Tibial nerve (tissue), 4 donors: ENCODE results near the gene SERPINE1. TPM values are rescaled to one million over a fixed set of nuclear protein-coding genes. Genes with fewer than 3 reads are reported as not detected.
"Not testable (repeated sequence)": the region's sequence is repeated elsewhere in the genome, so short reads cannot be mapped to it uniquely, and the experiment has no call there.

Experiments used
- DNase-seq, 2 donors: peaks; one replicate each; pipeline ENCODE4 v3.0.0-alpha.2; 2019; ENCODE audit warnings: low spot score in 2 of 2
- H3K27ac ChIP-seq, 4 donors: fragments of 200-600 bp; sonication (generic) in 3 of 4; one replicate each; pipeline ENCODE4 v1.5.1; 2017 to 2019; ENCODE audit warnings: mild to moderate bottlenecking in 1 of 4
- H3K27me3 ChIP-seq, 2 donors: fragments of 200-600 bp; sonication (generic) in 1 of 2; one replicate each; pipeline versions ENCODE4 v1.5.1 to v1.6.0; 2017 to 2019
- H3K36me3 ChIP-seq, 3 donors: fragments of 200-600 bp; sonication (generic); one replicate each; pipeline ENCODE4 v1.5.1; 2018 to 2019
- H3K4me1 ChIP-seq, 4 donors: fragments of 200-600 bp; sonication (generic) in 3 of 4; one replicate each; pipeline ENCODE4 v1.5.1; 2017 to 2019
- H3K4me3 ChIP-seq, 4 donors: fragments of 200-600 bp; sonication (generic) in 3 of 4; one replicate each; pipeline ENCODE4 v1.5.1; 2017 to 2019; ENCODE audit warnings: mild to moderate bottlenecking in 1 of 4, moderate library complexity in 1 of 4
- H3K9me3 ChIP-seq, 4 donors: fragments of 200-600 bp; sonication (generic) in 3 of 4; one replicate each; pipeline ENCODE4 v1.5.1; 2017 to 2019
- EP300 ChIP-seq, 2 donors: sonication (generic); formaldehyde crosslinking; IDR thresholded peaks; one replicate each; pipeline ENCODE4 v1.6.1; 2017; ENCODE audit warnings: antibody characterized with exemption in 2 of 2, mild to moderate bottlenecking in 1 of 2
- POLR2A ChIP-seq, 2 donors: fragments of 450-650 bp; IDR thresholded peaks; one replicate each; pipeline ENCODE4 v1.6.1; 2017; ENCODE audit warnings: antibody characterized with exemption in 2 of 2, mild to moderate bottlenecking in 2 of 2, moderate library complexity in 2 of 2
- WGBS, 2 donors: methylation state at CpG; one replicate each; pipeline ENCODE4 v1.1.5; 2018; 5-methylcytosine and 5-hydroxymethylcytosine counted together
- total RNA-seq, 4 donors: library from RNA; depleted of rRNA; stranded (reverse); fragments of >200 nt; gene quantifications; one replicate each; pipeline ENCODE4 v1.1.0, GENCODE V29; 2016
- TF ChIP-seq, protein P1 (sequence below), 5 experiments: fragments of 200-600 bp in 3 of 5; fragments of 450-650 bp in 2 of 5; sonication (generic) in 3 of 5; IDR thresholded peaks; one replicate each; pipeline ENCODE4 v1.5.1; 2016 to 2019; ENCODE audit warnings: antibody characterized with exemption in 5 of 5, mild to moderate bottlenecking in 3 of 5, moderate library complexity in 2 of 5

Gene SERPINE1
- total RNA-seq, 4 donors from 2014 or later: 3.3 to 13.9 (median 8.1) TPM

DNA sequence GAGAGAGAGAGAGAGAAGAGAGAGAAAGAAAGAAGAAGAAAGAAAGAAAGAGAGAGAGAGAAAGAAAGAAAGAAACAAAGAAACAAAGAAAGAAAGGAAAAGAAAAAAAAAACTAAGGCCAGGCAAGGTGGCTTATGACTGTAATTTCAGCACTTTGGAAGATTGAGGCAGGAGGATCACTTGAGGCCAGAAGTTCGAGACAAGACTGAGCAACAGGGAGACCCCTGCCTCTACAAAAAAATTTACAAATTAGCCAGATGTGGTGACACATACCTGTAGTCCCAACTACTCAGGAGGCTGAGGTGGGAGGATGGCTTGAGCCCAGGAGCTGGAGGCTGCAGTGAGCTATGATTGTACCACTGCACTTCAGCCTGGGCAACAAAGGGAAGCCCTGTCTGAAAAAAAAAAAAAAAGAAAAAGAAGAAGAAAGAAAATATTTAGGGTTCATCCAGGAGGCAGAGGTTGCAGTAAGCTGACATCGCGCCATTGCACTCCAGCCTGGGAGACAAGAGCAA lies 2.8 kb downstream of the SERPINE1 start:
- TF ChIP-seq EP300 (IDR thresholded peaks at IDR 0.05) (no peak), POLR2A (IDR thresholded peaks at IDR 0.05) (no peak)
- TF ChIP-seq, protein P1, sequence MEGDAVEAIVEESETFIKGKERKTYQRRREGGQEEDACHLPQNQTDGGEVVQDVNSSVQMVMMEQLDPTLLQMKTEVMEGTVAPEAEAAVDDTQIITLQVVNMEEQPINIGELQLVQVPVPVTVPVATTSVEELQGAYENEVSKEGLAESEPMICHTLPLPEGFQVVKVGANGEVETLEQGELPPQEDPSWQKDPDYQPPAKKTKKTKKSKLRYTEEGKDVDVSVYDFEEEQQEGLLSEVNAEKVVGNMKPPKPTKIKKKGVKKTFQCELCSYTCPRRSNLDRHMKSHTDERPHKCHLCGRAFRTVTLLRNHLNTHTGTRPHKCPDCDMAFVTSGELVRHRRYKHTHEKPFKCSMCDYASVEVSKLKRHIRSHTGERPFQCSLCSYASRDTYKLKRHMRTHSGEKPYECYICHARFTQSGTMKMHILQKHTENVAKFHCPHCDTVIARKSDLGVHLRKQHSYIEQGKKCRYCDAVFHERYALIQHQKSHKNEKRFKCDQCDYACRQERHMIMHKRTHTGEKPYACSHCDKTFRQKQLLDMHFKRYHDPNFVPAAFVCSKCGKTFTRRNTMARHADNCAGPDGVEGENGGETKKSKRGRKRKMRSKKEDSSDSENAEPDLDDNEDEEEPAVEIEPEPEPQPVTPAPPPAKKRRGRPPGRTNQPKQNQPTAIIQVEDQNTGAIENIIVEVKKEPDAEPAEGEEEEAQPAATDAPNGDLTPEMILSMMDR (IDR thresholded peaks at IDR 0.05): no peak
- H3K36me3 ChIP-seq: no peaks in the 10 kb centered on the region
- no peak overlapping the region for H3K27ac ChIP-seq
- peaks cover 0 to 33% (median 15%) of the 10 kb centered on the region in 4 donors for H3K4me1 ChIP-seq
- H3K4me3 ChIP-seq: no peak overlapping the region
- no peaks in the 10 kb centered on the region for H3K27me3 ChIP-seq
- no peak for DNase-seq
- H3K9me3 ChIP-seq: no peaks in the 10 kb centered on the region
- 77 to 82% methylated on average over 3 of the region's 3 CpGs for WGBS, 2 donors

DNA sequence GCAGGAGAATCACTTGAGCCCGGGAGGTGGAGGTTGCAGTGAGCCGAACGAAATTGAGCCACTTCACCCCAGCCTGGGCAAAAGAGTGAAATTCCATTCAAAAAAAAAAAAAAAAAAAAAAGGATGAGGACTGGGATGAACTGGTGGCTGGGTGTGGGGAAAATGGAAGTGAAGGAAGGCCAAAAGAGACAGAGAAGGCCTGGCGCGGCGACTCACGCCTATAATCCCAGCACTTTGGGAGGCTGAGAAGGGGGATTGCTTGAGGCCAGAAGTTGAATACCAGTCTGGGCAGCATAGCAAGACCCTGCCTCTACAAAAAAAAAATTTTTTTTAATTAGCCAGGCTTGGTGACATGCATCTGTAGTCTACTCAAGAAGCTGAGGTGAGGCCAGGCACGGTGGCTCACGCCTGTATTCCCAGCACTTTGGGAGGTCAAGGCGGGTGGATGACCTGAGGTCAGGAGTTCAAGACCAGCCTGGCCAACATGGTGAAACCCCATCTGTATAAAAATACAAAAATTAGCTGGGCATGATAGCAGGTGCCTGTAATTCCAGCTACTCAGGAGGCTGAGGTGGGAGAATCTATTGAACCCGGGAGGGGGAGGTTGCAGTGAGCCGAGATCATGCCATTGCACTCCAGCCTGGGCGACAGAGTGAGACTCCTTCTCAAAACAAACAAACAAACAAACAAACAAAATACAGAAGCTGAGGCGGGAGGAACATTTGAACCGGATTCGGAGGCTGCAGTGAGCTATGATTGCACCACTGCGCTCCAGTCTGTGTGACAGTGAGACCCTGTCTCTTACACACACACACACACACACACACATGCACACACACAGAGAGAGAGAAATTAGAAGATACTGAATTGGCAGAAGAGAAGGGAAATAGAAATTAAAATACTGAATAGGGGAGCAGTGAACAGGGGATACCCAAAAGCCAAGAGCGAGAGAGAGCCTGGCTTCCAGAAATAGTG lies 6.0 kb downstream of the SERPINE1 start:
- WGBS, 2 donors: 86 to 92% methylated on average over 18 of the region's 18 CpGs
- H3K27ac ChIP-seq: not testable (repeated sequence)

DNA sequence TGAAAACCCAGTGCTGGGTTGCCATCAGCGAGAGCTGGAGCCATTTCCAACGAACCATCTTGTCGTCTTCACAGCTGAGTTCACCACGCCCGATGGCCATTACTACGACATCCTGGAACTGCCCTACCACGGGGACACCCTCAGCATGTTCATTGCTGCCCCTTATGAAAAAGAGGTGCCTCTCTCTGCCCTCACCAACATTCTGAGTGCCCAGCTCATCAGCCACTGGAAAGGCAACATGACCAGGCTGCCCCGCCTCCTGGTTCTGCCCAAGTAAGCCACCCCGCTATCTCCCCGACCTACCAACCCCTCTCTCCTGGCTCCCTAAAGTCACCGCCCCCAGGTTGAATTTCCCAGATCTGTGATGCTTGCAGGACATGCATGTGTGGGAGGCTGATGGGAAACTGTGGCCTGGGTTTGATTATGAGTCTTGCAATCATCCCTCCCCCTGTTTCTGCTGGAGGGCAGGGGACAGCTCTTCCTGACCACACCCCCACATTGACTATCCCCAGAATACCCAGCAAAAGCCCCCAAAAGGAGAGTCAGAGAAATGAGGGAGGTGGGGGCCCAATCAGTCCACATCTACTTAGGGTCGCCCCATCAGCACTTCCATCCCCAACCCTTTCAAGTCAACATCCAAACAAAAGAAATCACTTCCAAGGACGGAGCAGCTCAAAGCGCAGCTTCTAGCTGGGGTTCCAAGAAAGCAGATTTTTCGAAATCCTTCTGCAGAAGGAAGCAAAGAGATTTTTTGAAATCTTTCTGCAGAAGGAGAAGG lies 6.9 kb downstream of the SERPINE1 start:
- H3K27ac ChIP-seq: no peak overlapping the region

More for the DNA sequence above, 6.0 kb downstream of the SERPINE1 start:
- H3K36me3 ChIP-seq, H3K9me3 ChIP-seq, H3K4me3 ChIP-seq, H3K4me1 ChIP-seq, DNase-seq, H3K27me3 ChIP-seq: not testable (repeated sequence)

DNA sequence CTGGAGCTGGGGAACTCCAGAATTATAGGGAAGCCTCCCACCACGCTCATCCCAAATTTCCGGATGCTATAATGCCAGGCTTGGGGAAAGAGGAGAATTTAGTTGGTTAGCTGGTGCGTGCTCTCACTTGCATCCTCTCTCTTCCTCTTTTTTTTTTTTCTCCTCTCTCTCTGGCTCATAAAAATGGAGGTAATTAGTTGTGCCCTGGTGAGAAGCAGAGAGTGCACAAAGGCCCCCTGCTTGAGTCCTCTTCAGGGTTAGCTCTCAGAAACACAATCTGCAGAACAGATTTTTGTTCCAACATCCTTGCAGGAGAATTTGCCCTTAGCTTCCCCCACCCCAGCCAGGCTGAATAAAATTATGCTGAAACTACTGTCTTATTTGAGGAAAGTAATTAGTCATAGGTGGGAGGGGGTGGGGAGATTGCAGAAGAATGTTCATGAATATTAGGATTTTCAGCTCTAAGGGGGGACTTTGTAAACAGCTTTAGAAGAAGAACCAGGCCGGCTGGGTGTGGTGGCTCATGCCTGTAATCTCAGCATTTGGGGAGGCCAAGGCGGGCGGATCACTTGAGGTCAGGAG lies 7.6 kb downstream of the SERPINE1 start:
- Histone ChIP-seq H3K27me3 (no peaks in the 10 kb centered on the region), H3K9me3 (no peaks in the 10 kb centered on the region), H3K4me1 (peaks cover 0 to 15% (median 4%) of the 10 kb centered on the region in 4 donors), H3K27ac (no peak overlapping the region), H3K4me3 (no peak overlapping the region), H3K36me3 (peaks cover 0 to 3% (median 0%) of the 10 kb centered on the region in 3 donors)
- TF ChIP-seq, protein P1 (IDR thresholded peaks at IDR 0.05): no peak
- no peak for TF ChIP-seq POLR2A (IDR thresholded peaks at IDR 0.05)
- TF ChIP-seq EP300 (IDR thresholded peaks at IDR 0.05): no peak
- no peak for DNase-seq
- 62 to 69% methylated on average over 6 of the region's 6 CpGs for WGBS, 2 donors

More for the DNA sequence above, 6.9 kb downstream of the SERPINE1 start:
- DNase-seq: no peak
- H3K4me1 ChIP-seq: peaks cover 0 to 15% (median 4%) of the 10 kb centered on the region in 4 donors
- no peaks in the 10 kb centered on the region for H3K27me3 ChIP-seq
- H3K36me3 ChIP-seq: peaks cover 0 to 3% (median 0%) of the 10 kb centered on the region in 3 donors
- no peaks in the 10 kb centered on the region for H3K9me3 ChIP-seq
- no peak overlapping the region for H3K4me3 ChIP-seq
- WGBS, 2 donors: 74 to 75% methylated on average over 15 of the region's 15 CpGs
- no peak for TF ChIP-seq POLR2A (IDR thresholded peaks at IDR 0.05)
- TF ChIP-seq, protein P1 (IDR thresholded peaks at IDR 0.05): no peak
- no peak for TF ChIP-seq EP300 (IDR thresholded peaks at IDR 0.05)

DNA sequence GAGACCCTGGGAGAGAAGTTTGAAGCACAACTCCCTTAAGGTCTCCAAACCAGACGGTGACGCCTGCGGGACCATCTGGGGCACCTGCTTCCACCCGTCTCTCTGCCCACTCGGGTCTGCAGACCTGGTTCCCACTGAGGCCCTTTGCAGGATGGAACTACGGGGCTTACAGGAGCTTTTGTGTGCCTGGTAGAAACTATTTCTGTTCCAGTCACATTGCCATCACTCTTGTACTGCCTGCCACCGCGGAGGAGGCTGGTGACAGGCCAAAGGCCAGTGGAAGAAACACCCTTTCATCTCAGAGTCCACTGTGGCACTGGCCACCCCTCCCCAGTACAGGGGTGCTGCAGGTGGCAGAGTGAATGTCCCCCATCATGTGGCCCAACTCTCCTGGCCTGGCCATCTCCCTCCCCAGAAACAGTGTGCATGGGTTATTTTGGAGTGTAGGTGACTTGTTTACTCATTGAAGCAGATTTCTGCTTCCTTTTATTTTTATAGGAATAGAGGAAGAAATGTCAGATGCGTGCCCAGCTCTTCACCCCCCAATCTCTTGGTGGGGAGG lies 10.8 kb downstream of the SERPINE1 start:
- 68 to 76% methylated on average over 9 of the region's 9 CpGs for WGBS, 2 donors
- TF ChIP-seq POLR2A (IDR thresholded peaks at IDR 0.05) (no peak), EP300 (IDR thresholded peaks at IDR 0.05) (no peak)
- TF ChIP-seq, protein P1 (IDR thresholded peaks at IDR 0.05): no peak
- H3K4me3 ChIP-seq: peak overlapping the region in 1 of 4 donors; percentile 20
- no peak for DNase-seq
- H3K27me3 ChIP-seq: no peaks in the 10 kb centered on the region
- H3K27ac ChIP-seq: peak overlapping the region in 3 of 4 donors; percentile 32 to 84 (median 64)
- peaks cover 0 to 3% (median 0%) of the 10 kb centered on the region in 3 donors for H3K36me3 ChIP-seq
- no peaks in the 10 kb centered on the region for H3K9me3 ChIP-seq
- peaks cover 0 to 15% (median 4%) of the 10 kb centered on the region in 4 donors for H3K4me1 ChIP-seq
